Bone marrow (tissue), 2 donors: Measurements from ENCODE around the gene EPB41L4B.
A peak's percentile ranks its signal among the peaks of the same experiment; 100 is the strongest.
"Not testable (repeated sequence)": the region's sequence is repeated elsewhere in the genome, so short reads cannot be mapped to it uniquely, and the experiment has no call there.

Experiments used
- DNase-seq, 2 donors: peaks; one replicate each; lab custom pipeline; 2025; lab: John Stamatoyannopoulos, UW

EPB41L4B gene

GRCh38 chr9:109163194-109163593, 157.7 kb downstream of the EPB41L4B start:
- no peak for DNase-seq

GRCh38 chr9:109162677-109163076, 158.2 kb downstream of the EPB41L4B start:
- DNase-seq: no peak

GRCh38 chr9:109161471-109161870, 159.4 kb downstream of the EPB41L4B start:
- DNase-seq: no peak

DNA sequence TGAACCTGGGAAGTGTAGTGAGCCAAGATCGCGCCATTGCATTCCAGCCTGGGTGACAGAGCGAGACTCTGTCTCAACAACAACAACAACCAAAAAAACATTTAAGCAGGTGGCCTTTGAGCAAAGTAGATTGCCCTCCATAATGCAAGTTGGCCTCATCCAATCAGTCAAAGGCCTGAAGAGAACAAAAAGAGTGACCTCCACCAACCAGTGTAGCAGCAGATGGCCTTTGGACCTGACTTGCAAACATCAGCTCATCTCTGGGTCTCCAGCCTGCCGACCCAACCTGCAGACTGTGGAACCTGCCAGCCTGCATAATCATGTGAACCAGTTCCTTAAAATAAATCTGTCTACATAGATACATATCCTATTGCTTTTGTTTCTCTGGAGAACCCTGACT, 161.3 kb downstream of the EPB41L4B start:
- no peak for DNase-seq

DNA sequence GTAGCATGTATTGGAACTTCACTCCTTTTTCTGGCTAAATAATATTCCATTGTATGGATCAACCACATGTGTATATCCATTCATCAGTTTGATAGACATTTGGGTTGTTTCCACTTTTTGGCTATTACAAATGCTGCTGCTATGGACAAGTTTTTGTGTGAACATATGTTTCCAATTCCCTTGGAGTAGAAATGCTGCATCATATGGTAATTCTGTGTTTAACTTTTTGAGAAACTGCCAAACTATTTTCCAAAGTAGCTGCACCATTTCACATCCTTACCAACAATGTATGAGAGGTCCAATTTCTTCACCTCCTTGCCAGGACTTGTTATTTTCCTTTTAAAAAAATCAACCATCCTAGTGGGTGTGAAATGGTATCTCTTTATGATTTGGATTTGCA, 162.2 kb downstream of the EPB41L4B start:
- DNase-seq: no peak

DNA sequence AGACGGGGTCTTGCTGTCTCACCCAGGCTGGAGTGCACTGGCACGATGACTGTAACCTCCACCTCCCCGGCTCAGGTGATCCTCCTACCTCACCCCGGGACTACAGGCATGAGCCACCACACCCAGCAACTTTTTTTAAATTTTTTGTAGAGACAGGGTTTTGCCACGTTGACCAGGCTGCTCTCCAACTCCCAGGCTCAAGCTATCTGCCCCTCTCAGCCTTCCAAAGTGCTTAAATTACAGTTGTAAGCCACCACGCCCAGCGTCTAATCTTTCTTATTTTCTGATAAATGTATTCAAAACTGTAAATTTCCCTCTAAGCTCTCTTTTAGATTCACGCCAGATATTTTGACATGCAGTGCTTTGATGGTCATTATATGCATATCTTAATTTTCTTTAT, 164.2 kb downstream of the EPB41L4B start:
- DNase-seq: no peak

DNA sequence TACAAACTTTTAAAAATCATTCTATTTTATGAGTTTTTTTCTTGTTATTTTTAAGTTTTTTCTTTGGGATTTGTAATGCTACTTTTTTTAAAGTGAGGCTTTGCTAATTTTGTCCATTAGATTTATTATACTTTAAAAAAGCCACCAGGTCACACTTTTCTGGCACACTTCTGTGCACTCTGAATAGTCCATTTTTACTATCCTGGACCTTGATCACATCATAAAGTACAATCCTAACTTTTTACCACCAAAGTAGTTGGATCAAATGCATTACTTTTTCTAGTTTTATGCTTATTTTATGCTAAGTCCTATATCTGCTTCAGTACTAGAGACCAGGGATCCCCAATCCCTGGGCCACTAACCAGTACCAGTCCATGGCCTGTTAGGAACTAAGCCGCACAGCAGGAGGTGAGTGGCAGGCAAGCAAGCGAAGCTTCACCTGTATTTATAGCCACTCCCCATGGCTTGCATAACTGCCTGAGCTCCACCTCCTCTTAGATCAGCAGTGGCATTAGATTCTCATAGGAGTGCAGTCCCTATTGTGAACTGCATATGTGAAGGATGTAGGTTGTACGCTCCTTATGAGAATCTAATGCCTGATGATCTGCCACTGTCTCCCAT, 169.8 kb downstream of the EPB41L4B start:
- no peak for DNase-seq

DNA sequence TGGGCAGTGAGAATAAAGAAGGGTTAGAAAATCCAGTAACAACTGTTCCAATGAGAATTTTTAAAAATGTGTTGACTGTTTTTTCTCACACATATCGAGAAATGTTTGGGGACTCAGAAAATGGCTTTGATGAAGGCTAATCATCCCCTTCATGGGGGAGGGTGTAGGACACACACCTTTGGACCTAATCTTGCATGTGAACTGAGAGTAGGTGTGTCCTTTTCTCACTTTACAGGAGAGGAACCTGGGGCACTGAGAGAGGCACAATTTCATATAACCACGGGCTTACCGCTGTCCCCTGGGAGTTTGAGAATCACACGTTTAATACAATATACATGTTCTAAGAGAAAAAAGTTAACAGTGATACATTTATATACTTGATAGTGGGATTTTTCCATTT, 171.1 kb downstream of the EPB41L4B start:
- DNase-seq: no peak

- no peak for DNase-seq
These were observed 171.8 kb downstream of the EPB41L4B start for GRCh38 chr9:109149089-109149488.

DNA sequence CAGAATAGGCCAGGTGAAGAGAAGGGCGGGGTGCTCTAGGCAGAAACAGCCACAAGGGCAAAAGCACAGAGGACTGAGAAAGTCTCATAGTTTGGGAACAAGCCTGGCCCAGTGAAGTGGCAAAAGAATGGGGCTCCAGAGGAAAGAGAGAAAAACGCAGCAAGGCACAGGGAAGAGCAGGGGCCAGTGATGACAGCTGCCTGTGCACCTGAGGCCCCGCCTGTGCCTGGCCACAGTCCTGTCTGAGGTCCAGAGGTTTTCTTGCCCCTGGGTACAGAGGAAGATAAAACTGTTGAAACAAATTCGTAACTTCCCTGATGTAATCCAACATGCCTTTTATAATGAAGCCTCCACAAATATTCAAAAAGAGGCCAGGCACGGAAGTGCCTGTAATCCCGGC, 175.8 kb downstream of the EPB41L4B start:
- no peak for DNase-seq

GRCh38 chr9:109143881-109144562, 176.8 kb downstream of the EPB41L4B start:
- DNase-seq: no peak

DNA sequence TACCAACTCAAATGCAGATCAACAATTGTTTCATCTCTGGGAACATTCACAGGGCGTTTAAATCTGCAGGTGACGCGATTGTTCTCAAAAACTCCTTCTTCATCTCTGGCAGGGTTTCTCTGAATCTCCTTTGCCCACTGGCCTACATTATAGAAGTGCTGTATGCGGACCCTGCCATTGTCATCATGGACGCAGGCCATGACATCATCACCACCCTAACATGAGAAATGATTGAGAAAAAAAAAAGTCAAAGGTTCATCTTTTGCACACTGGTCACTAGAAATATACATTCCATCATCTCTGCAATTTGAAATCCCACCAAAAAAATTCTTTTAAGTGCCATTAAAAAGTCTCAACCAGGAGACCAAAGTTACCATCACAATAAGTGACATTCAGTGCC, 179.5 kb downstream of the EPB41L4B start:
- no peak for DNase-seq

DNA sequence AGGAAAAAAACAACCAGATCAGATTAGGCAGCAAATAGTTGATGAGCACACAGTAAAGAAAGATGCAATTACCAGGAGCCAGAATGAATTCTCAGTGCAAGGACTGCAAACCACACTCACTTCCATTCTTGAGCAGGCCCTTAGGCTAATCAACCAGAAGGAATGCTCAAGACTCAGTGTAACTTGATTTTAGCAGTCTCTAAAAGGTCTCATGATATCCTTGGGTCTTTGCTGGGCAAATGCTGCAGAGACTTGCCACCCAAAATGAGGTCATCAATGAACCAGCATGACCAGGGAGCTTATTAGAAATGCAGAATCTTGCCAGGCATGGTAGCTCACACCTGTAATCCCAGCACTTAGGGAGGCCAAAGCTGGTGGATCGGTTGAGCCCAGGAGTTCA, 181.0 kb downstream of the EPB41L4B start:
- no peak for DNase-seq

DNA sequence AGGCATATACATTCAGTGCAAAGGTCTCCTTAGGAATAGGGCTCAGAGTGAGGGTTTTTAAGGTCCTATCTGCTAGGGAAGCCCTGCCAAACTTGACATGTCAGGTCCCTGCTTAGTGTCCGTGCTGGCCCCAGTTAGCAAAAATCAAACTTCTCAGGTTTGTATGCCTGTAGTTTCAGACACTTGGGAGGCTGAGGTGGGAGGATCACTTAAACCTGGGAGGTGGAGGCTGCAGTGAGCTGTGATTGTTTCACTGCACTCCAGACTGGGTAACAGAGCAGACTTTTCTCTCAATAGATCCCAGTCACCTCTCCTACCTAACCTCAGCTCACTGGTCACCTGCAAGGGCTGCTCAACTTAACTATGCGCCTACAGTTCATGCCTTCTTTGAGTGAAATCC, 182.4 kb downstream of the EPB41L4B start:
- no peak for DNase-seq

GRCh38 chr9:109134167-109134578, 186.7 kb downstream of the EPB41L4B start:
- no peak for DNase-seq

GRCh38 chr9:109133533-109133932, 187.3 kb downstream of the EPB41L4B start:
- no peak for DNase-seq

DNA sequence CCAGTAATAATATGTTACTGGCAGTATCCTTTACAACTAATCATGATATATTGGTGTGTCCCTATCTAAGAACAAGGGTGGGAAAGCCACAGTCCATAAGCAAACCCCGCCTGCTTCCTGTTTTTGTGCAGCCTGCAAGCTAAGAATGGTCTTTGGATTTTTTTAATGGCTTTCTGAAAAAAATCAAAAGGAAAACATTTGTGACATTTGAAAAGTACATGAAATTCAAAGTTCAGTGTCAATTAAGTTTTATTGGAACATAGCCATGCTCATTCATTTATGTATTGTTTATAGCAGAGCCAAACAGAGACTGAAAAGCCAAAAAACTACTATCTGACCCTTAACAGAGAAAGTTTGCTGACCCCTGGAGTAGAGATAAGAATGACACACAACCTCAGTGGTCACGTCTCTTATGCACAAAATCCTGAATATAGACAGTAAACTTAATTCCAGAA, 188.3 kb downstream of the EPB41L4B start:
- peak in 1 of 2 donors; percentile 28 for DNase-seq

DNA sequence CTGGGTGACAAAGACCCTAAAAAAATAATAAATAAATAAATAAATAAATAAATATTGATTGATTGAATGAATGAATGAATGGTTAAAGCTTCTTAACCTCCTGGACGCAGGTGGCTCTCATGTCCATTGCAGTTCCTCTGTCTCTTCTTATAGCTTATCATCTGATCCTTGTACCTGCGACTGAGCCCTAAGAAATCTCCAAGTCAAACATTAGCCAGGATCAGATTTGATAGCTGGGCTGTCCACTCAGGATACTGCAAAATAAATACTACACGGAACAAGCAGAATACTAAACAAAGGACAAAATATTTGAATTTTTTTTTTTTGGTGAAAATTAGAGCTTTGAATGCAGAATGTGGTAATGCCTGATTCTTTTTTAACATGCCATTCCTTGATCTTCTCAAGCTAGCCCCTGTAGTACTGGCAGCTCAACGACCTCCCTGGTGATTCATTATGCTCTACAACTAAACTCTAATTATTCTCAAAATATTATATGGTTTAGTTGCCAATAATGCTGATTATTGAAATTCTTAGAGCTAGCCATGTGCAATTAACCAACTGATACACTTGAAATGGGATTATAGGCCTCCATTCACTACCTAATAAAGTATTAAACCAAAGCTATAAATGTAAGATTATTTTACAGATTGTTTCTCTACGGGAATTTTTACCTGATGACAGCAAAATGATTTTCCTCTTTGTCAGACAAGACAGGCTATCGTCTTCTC, 191.2 kb downstream of the EPB41L4B start:
- DNase-seq: no peak

- not testable (repeated sequence) for DNase-seq
These were observed 194.2 kb downstream of the EPB41L4B start for GRCh38 chr9:109126671-109127070.

DNA sequence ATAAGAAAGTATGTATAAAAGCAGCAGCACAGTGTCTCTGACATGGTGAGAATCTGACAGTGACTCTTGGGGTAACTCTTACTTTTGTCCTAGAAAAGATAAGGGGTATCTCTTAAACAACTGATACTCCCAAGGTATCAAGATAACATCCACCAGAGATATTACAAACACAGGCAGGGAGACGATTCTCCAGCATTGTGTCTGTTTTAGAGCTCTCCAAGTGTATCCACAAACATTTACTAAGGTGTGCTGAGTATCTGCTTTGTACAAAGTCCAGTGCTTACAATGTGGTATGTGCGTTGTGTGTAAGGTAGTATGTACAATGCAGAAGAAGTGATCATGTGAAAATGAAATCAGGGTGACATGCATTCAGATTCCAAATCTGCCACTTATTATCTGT, 196.7 kb downstream of the EPB41L4B start:
- DNase-seq: no peak

DNA sequence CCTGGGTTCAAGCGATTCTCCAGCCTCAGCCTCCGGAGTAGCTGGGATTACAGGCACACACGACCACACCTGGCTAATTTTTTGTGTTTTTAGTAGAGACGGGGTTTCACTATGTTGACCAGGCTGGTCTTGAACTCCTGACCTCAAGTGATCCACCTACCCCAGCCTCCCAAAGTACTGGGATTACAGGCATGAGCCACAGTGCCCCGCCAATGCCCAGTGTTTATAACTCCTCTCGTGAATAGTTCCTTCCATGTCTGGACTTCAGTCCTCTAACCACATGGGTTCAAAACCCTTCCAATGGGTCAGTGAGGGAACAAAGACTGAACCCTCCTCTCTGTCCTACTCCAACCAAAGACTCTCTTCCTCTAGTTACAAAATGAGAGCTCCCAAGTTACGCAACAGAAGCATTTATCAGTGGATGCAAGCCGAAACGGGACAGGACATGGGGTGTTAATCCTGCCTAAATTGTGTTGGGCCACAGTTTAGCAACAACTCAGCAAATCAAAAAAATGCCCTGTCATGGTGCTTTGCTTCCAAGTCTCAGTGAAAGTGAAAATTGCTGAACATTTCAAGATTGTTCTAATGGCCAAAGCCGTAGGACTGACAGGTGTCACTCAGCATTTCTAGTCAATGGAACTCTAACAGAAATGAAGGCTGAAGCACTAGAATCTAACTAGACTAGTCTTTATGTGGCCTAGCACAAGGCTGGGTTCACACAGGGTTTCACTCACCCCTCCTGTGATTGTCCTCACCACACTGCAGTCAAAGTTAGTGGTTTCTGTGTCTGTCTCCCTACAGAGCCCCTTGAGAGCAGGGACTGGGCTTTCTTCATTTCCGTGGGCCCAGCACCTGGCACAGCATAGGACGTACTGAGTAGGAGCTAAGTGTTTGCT, 197.9 kb downstream of the EPB41L4B start:
- no peak for DNase-seq
